ENCODE measurements around the gene ANXA11. TPM values are rescaled to one million over a fixed set of nuclear protein-coding genes. Genes with fewer than 3 reads are reported as not detected.
A peak's percentile ranks its signal among the peaks of the same experiment; 100 is the strongest.

The ANXA11 gene
- total RNA-seq, 3 donors from 2014 or later: 252 to 424 (median 367) TPM

- peaks cover 44% of the 10 kb centered on the region for H3K4me1 ChIP-seq (ENCODE audit: low read depth)
- DNase-seq (peak; percentile 71 to 77 (median 72)), ATAC-seq (peak; percentile 80)
- intact Hi-C loops (cut with DNase I, micrococcal nuclease): no loop called here
- TF ChIP-seq CTCF (IDR thresholded peaks at IDR 0.05): no peak
- no peak overlapping the region for H3K4me3 ChIP-seq
- H3K9me3 ChIP-seq: no peaks in the 10 kb centered on the region
- no peaks in the 10 kb centered on the region for H3K36me3 ChIP-seq (ENCODE audit: low read depth)
Measured at GRCh38 chr10:80171248-80171660, 34.1 kb downstream of the ANXA11 start.

- H3K9me3 ChIP-seq: no peaks in the 10 kb centered on the region
- no peaks in the 10 kb centered on the region for H3K36me3 ChIP-seq (ENCODE audit: low read depth)
- intact Hi-C loops (cut with DNase I, micrococcal nuclease): no loop called here
- DNase-seq: no peak
- H3K4me3 ChIP-seq: no peak overlapping the region
- H3K4me1 ChIP-seq (ENCODE audit: low read depth): peaks cover 45% of the 10 kb centered on the region
- ATAC-seq: peak; percentile 6
- no peak for TF ChIP-seq CTCF (IDR thresholded peaks at IDR 0.05)
Measured at GRCh38 chr10:80170641-80171040, 34.7 kb downstream of the ANXA11 start.

- Histone ChIP-seq H3K4me1 (ENCODE audit: low read depth) (peaks cover 51% of the 10 kb centered on the region), H3K36me3 (ENCODE audit: low read depth) (no peaks in the 10 kb centered on the region), H3K9me3 (no peaks in the 10 kb centered on the region), H3K4me3 (no peak overlapping the region)
- peak in 1 of 3 donors; percentile 55 for DNase-seq
- no peak for TF ChIP-seq CTCF (IDR thresholded peaks at IDR 0.05)
- intact Hi-C loops (cut with DNase I, micrococcal nuclease): no loop called here
- peak; percentile 58 for ATAC-seq
Measured at GRCh38 chr10:80170026-80170425, 35.3 kb downstream of the ANXA11 start.

- H3K4me1 ChIP-seq (ENCODE audit: low read depth): peaks cover 58% of the 10 kb centered on the region
- no peaks in the 10 kb centered on the region for H3K9me3 ChIP-seq
- ATAC-seq: no peak
- intact Hi-C loops (cut with DNase I, micrococcal nuclease): no loop called here
- no peak for DNase-seq
- no peaks in the 10 kb centered on the region for H3K36me3 ChIP-seq (ENCODE audit: low read depth)
- H3K4me3 ChIP-seq: no peak overlapping the region
- TF ChIP-seq CTCF (IDR thresholded peaks at IDR 0.05): no peak
Measured at GRCh38 chr10:80168679-80169380, 36.5 kb downstream of the ANXA11 start.

GRCh38 chr10:80168162-80168511 lies 37.2 kb downstream of the ANXA11 start:
- no peak for TF ChIP-seq CTCF (IDR thresholded peaks at IDR 0.05)
- Histone ChIP-seq H3K4me3 (no peak overlapping the region), H3K36me3 (ENCODE audit: low read depth) (no peaks in the 10 kb centered on the region), H3K9me3 (no peaks in the 10 kb centered on the region), H3K4me1 (ENCODE audit: low read depth) (peaks cover 59% of the 10 kb centered on the region)
- DNase-seq (no peak), ATAC-seq (no peak)
- intact Hi-C loops (cut with DNase I, micrococcal nuclease): no loop called here

Measured in mucosa of descending colon (tissue), 3 donors.